D721Med (cell line): ENCODE measurements around the gene FOSL2.

Experiments used
- DNase-seq: peaks from one replicate; pipeline ENCODE4 v3.0.0; 2011; ENCODE audit warnings: low spot score; ENCODE audit not compliant: insufficient read length
- FAIRE-seq: peaks from 2 replicates; lab custom pipeline; 2011; peaks lifted over from hg19 to GRCh38; lab: Jason Lieb, UNC
- CTCF ChIP-seq: IDR thresholded peaks from 2 replicates; pipeline ENCODE4 v1.5.1; 2012; ENCODE audit warnings: mild to moderate bottlenecking, control low read depth; ENCODE audit not compliant: insufficient read depth; ENCODE audit errors: missing control alignments

FOSL2 gene

DNA sequence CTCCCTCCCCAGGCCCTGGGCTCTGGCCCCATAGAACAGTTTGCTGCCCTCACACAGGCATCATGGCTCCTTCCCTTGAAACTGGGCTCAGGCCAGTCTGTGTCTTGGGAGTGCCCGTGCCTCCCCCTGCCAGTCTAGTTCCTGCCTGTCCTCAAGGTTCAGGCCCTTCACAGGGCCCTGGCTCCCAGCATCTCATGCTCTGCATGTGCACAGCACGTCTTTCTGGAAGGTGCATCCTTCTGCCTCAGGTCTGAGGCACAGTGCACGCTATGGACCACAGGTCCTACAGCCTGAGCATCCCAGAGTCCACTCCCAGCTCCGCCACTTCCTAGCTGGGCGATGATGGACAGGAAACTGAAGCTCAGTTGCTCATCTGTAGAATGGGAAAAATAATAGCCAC is 35.6 kb upstream of the FOSL2 start:
- FAIRE-seq (no peak), DNase-seq (no peak)
- TF ChIP-seq CTCF: no peak

GRCh38 chr2:28357948-28358667 is 34.5 kb upstream of the FOSL2 start:
- DNase-seq: peak; percentile 57
- FAIRE-seq: no peak
- no peak for TF ChIP-seq CTCF

DNA sequence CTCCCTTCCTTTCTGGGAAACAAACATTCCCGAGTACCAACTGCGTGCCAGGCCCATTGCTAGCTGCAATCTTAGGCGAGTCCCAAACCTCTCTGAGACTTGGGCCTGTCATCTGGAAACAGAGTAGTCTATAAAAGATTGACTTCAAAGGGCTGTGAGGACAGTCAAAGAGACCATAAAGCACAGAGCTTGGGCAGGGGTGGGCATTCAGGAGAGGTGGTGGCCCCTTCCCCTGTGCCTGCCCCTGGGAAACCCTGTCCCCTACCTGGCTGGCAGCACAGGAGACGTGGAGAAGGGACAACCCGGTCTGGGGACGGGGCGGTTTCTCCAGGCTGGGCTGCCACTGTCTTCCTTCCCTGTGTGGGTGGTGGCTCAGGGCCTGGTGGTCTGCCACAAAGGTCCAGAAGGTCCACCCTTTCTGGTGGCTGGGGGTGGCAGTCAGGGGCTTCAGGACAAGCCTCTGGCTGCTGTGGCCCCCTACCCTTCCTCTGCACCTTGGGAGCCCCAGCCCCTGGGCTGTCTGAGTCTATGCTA is 33.9 kb upstream of the FOSL2 start:
- no peak for FAIRE-seq
- no peak for TF ChIP-seq CTCF
- no peak for DNase-seq

DNA sequence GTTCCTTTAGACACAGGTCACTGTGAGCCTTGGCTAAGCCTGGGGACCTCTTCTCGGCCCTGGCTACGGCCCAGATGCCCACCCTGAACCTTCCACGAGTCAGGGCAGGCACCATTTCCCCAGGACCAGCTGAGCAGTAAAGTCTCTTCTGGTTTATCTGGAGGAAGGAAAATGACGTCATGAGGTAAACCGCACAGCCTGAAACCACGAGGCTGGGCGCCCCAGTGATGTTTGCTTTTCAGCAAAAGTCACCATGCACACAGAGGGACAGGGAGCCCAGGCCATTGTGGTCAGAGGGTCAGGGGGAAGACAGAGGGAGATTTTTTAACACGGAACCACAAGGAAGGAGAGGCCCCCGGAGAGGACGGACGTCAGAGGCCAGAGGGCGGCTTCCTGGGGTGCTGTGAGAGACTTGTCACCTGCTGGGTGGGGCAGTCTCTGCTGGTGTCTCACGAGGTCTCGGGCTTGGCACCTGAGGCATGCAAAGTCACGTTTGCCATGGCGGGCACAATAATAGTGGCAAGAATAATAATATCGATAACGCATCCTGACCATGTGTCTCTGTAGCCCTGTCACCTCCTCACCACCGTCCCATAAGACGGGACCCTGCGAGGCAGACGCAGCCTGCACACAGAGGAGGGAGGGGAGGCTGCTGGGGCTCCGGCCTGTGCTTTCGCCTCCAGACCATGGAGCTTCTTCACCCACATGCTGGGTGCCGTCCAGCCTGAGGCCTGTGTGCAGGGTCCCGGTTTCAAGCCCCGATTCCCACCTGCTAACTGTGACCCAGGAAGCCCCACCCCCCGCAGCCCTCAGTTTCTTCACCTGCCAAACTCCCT is 33.2 kb upstream of the FOSL2 start:
- FAIRE-seq (no peak), DNase-seq (no peak)
- no peak for TF ChIP-seq CTCF

DNA sequence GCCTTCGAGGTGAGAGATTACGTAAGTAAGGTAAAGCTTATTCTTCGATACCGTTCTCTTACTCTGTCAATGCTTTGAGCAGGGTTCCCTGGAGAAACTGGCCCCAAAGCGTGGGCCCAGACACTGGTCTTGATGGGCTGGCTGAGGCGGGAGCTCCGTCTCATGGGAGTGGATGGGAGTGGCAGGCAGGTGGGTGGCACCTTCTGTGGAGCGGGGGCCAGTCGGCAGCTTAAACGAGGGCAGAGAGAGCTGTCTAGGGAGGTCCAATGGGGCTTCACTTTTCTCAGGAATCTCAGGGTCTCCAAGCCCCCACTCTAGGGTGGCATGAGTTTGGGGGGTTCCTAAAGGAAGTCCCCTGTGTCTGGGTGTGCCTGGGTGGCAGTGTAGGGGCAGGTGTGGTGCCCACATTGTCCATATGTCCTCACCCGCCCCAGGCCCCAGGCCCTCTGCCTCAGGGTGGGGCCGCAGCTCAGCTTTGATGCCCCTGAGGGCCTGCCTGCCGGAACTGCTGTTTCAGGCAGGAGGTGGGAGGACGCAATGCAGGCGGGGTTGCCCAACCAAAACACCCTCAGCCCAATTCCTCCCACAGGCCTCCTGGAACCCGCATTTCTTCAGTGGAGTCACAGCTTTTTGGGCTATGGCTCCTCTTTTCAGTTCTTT is 32.5 kb upstream of the FOSL2 start:
- FAIRE-seq (no peak), DNase-seq (no peak)
- TF ChIP-seq CTCF: no peak

GRCh38 chr2:28360718-28361293 is 31.9 kb upstream of the FOSL2 start:
- no peak for DNase-seq
- no peak for FAIRE-seq
- no peak for TF ChIP-seq CTCF
